ENCODE data around the gene RHBDL1.

Gene RHBDL1

GRCh38 chr16:645852-646678 is 29.4 kb upstream of the RHBDL1 start (continued):
- peak; percentile 91 for TF ChIP-seq ZNF423 (tag by site-specific recombination; IDR thresholded peaks at IDR 0.05)

GRCh38 chr16:646679-647172 is 28.7 kb upstream of the RHBDL1 start:
- TF ChIP-seq PATZ1 (tag by site-specific recombination; IDR thresholded peaks at IDR 0.05): peak; percentile 56
- TF ChIP-seq ZBTB26 (tag by site-specific recombination; optimal IDR thresholded peaks at IDR 0.05): no peak
- H3K36me3 ChIP-seq (ENCODE audit: control insufficient read depth in 2 of 2, insufficient read depth in 1 of 2, low read length in 2 of 2): peaks cover 0 to 9% of the 10 kb centered on the region in 2 experiments; a peak in 2 of 3 replicates
- CTCF ChIA-PET: no interaction called here
- POLR2A ChIA-PET: interaction anchor here (1.5 kb wide), 1 partner anchor 10 kb away, joined by 3 read pairs; no protein-coding TSS in a partner anchor
- no peaks in the 10 kb centered on the region for H3K9me3 ChIP-seq (ENCODE audit: control insufficient read depth, insufficient read depth, low read depth, low read length)
- no peak overlapping the region for H3K4me3 ChIP-seq (ENCODE audit: low read depth, low read length)
- H3K4me1 ChIP-seq (ENCODE audit: control insufficient read depth, insufficient read depth, low read length): peaks cover 5% of the 10 kb centered on the region; the same call in 1 of the 2 replicates
- no peak overlapping the region for H3K27ac ChIP-seq (ENCODE audit: extremely low read depth, low read depth, low read length)

GRCh38 chr16:647173-647902 is 28.1 kb upstream of the RHBDL1 start:
- CTCF ChIA-PET: interaction anchor here (0.9 to 1.3 kb wide), 3 partner anchors 11 to 25 kb away, joined by 3 to 4 read pairs (median 3); partner anchors contain the start of genes METTL26 and RHOT2
- POLR2A ChIA-PET: interaction anchor here (1.5 kb wide), 1 partner anchor 11 kb away, joined by 3 read pairs; no protein-coding TSS in a partner anchor
- H3K4me1 ChIP-seq (ENCODE audit: control insufficient read depth, insufficient read depth, low read length): peaks cover 5% of the 10 kb centered on the region; the same call in 1 of the 2 replicates
- peaks cover 0 to 15% of the 10 kb centered on the region in 2 experiments; a peak in 2 of 3 replicates for H3K36me3 ChIP-seq (ENCODE audit: control insufficient read depth in 2 of 2, insufficient read depth in 1 of 2, low read length in 2 of 2)
- no peak overlapping the region for H3K4me3 ChIP-seq (ENCODE audit: low read depth, low read length)
- no peaks in the 10 kb centered on the region for H3K9me3 ChIP-seq (ENCODE audit: control insufficient read depth, insufficient read depth, low read depth, low read length)
- TF ChIP-seq ZBTB17 (tag by site-specific recombination; IDR thresholded peaks at IDR 0.05) (peak; percentile 11; the same call in 1 of the 2 replicates), ZNF600 (tag by site-specific recombination; IDR thresholded peaks at IDR 0.05) (peak; percentile 45; the same call in 1 of the 2 replicates), INSM2 (tag by site-specific recombination; IDR thresholded peaks at IDR 0.05) (no peak), ZNF548 (tag by site-specific recombination; IDR thresholded peaks at IDR 0.05) (no peak), BCL11B (tag by site-specific recombination; IDR thresholded peaks at IDR 0.05; ENCODE audit: low read depth) (peak; percentile 64; the same call in 1 of the 2 replicates)
- H3K27ac ChIP-seq (ENCODE audit: extremely low read depth, low read depth, low read length): no peak overlapping the region

GRCh38 chr16:648071-648780 is 27.2 kb upstream of the RHBDL1 start:
- POLR2A ChIA-PET: interaction anchor here (1.5 to 2.3 kb wide), 3 partner anchors 11 to 19 kb away, joined by 3 to 10 read pairs (median 7); partner anchors contain the start of genes METTL26 and RHOT2
- Histone ChIP-seq H3K4me3 (ENCODE audit: low read depth, low read length) (peak overlapping the region; percentile 37), H3K27ac (ENCODE audit: extremely low read depth, low read depth, low read length) (peak overlapping the region; percentile 97), H3K4me1 (ENCODE audit: control insufficient read depth, insufficient read depth, low read length) (0 out of 2 replicates have a peak, but pooled peaks cover 5% of the 10 kb centered on the region), H3K36me3 (ENCODE audit: control insufficient read depth in 2 of 2, insufficient read depth in 1 of 2, low read length in 2 of 2) (peaks cover 0 to 24% of the 10 kb centered on the region in 2 experiments; a peak in 2 of 3 replicates), H3K9me3 (ENCODE audit: control insufficient read depth, insufficient read depth, low read depth, low read length) (no peaks in the 10 kb centered on the region)
- CTCF ChIA-PET: interaction anchor here (0.7 to 1.6 kb wide), 5 partner anchors 10 to 26 kb away, joined by 3 to 5 read pairs (median 4); partner anchors contain the start of genes METTL26 and RHOT2
- no peak for TF ChIP-seq ZNF707 (tag by site-specific recombination; IDR thresholded peaks at IDR 0.05)
- TF ChIP-seq ZNF146 (tag by site-specific recombination; IDR thresholded peaks at IDR 0.05): no peak
- no peak for TF ChIP-seq ZNF510 (tag by site-specific recombination; IDR thresholded peaks at IDR 0.05; ENCODE audit: insufficient replicate concordance)
- no peak for TF ChIP-seq OSR2 (tag by site-specific recombination; IDR thresholded peaks at IDR 0.05)
- TF ChIP-seq MZF1 (tag by site-specific recombination; IDR thresholded peaks at IDR 0.05; ENCODE audit: borderline replicate concordance): no peak
- TF ChIP-seq ZSCAN30 (tag by site-specific recombination; IDR thresholded peaks at IDR 0.05): 0 out of 2 replicates have a peak, but pooled peaks have one; percentile 47
- no peak for TF ChIP-seq ZNF621 (tag by site-specific recombination; IDR thresholded peaks at IDR 0.05)
- no peak for TF ChIP-seq TRIM28 (IDR thresholded peaks at IDR 0.05; ENCODE audit: borderline replicate concordance, low read length)
- 0 out of 2 replicates have a peak, but pooled peaks have one; percentile 20 for TF ChIP-seq ZNF785 (tag by site-specific recombination; IDR thresholded peaks at IDR 0.05)
- TF ChIP-seq ZIC2 (tag by site-specific recombination; IDR thresholded peaks at IDR 0.05): peak; percentile 84
